Vagina (tissue), 2 donors: ENCODE data around the gene ATXN2L. TPM values are rescaled to one million over a fixed set of nuclear protein-coding genes. Genes with fewer than 3 reads are reported as not detected.
"Not testable (repeated sequence)": the region's sequence is repeated elsewhere in the genome, so short reads cannot be mapped to it uniquely, and the experiment has no call there.

Source experiments
- DNase-seq, 2 donors: peaks; one replicate each; pipeline ENCODE4 v3.0.0-alpha.2; 2017; ENCODE audit errors: extremely low spot score in 2 of 2
- H3K27ac ChIP-seq: fragments of 200-600 bp; sonication (generic); one replicate; pipeline ENCODE4 v1.5.1; 2019
- H3K27me3 ChIP-seq: fragments of 200-600 bp; sonication (generic); one replicate; pipeline ENCODE4 v1.5.1; 2019
- H3K36me3 ChIP-seq, 2 donors: fragments of 200-600 bp; sonication (generic); one replicate each; pipeline ENCODE4 v1.5.1; 2017 to 2019
- H3K4me1 ChIP-seq: fragments of 200-600 bp; sonication (generic); one replicate; pipeline ENCODE4 v1.5.1; 2019
- H3K4me3 ChIP-seq, 2 donors: fragments of 200-600 bp; sonication (generic); 1 replicate in 1 of 2; 2 replicates in 1 of 2; pipeline ENCODE4 v1.5.1; 2016 to 2019
- H3K9me3 ChIP-seq: fragments of 200-600 bp; sonication (generic); one replicate; pipeline ENCODE4 v1.5.1; 2019
- POLR2A ChIP-seq, 2 donors: fragments of 450-650 bp; IDR thresholded peaks; one replicate each; pipeline ENCODE4 v1.6.1; 2017; ENCODE audit warnings: antibody characterized with exemption in 2 of 2, mild to moderate bottlenecking in 2 of 2, moderate library complexity in 2 of 2
- POLR2AphosphoS5 ChIP-seq, 2 donors: sonication (generic); formaldehyde crosslinking; IDR thresholded peaks; one replicate each; pipeline ENCODE4 v1.9.0; 2017; ENCODE audit warnings: antibody characterized with exemption in 2 of 2, mild to moderate bottlenecking in 2 of 2, low read depth in 1 of 2; ENCODE audit not compliant: insufficient read depth in 1 of 2
- intact Hi-C: fragments of 100-400 bp; cut with DNase I; formaldehyde crosslinking; loops from one replicate; pipeline ENCODE4 v1.15.1; 2023
- total RNA-seq: library from RNA; depleted of rRNA; stranded (reverse); fragments of >200 nt; gene quantifications from one replicate; pipeline ENCODE4 v1.2.3, GENCODE V29; 2016
- TF ChIP-seq, protein P1 (sequence below), 3 experiments: fragments of 450-650 bp in 2 of 3; fragments of 200-600 bp in 1 of 3; sonication (generic) in 1 of 3; IDR thresholded peaks; one replicate each; pipeline ENCODE4 v1.5.1; 2017 to 2019; ENCODE audit warnings: antibody characterized with exemption in 3 of 3, mild to moderate bottlenecking in 2 of 3, moderate library complexity in 2 of 3

Gene ATXN2L
- total RNA-seq, 1 donor from 2014 or later = 76.4 TPM

GRCh38 chr16:28880589-28880915 lies 57.8 kb downstream of the ATXN2L start:
- no peak for DNase-seq
- intact Hi-C loops = no loop called here
- Histone ChIP-seq H3K36me3 (no peaks in the 10 kb centered on the region), H3K4me1 (peaks cover 17% of the 10 kb centered on the region), H3K4me3 (peak overlapping the region; percentile 70 to 85), H3K27me3 (no peaks in the 10 kb centered on the region), H3K9me3 (no peaks in the 10 kb centered on the region), H3K27ac (no peak overlapping the region)
- TF ChIP-seq POLR2AphosphoS5 (IDR thresholded peaks at IDR 0.05; ENCODE audit: insufficient read depth in 1 of 2, low read depth in 1 of 2) (no peak), POLR2A (IDR thresholded peaks at IDR 0.05) (no peak)
- TF ChIP-seq, protein P1, sequence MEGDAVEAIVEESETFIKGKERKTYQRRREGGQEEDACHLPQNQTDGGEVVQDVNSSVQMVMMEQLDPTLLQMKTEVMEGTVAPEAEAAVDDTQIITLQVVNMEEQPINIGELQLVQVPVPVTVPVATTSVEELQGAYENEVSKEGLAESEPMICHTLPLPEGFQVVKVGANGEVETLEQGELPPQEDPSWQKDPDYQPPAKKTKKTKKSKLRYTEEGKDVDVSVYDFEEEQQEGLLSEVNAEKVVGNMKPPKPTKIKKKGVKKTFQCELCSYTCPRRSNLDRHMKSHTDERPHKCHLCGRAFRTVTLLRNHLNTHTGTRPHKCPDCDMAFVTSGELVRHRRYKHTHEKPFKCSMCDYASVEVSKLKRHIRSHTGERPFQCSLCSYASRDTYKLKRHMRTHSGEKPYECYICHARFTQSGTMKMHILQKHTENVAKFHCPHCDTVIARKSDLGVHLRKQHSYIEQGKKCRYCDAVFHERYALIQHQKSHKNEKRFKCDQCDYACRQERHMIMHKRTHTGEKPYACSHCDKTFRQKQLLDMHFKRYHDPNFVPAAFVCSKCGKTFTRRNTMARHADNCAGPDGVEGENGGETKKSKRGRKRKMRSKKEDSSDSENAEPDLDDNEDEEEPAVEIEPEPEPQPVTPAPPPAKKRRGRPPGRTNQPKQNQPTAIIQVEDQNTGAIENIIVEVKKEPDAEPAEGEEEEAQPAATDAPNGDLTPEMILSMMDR (IDR thresholded peaks at IDR 0.05) = no peak

DNA sequence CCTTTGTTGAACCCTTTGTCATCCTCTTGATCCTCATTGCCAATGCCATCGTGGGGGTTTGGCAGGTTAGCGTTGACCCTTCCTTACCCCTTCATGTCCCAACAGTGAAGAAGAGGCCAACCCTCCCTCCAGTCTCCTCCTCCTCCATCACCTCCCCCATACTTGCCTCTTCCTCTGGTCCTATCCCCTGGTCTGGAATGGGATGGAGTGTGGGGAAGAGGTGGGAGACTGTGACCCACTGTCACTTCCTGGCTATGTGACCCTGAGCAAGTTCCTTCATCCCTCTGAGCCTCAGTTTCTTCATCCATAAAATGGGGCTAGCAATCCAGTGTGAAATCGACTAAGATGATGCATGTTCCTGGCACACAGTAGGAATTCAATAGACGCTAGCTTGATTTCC lies 58.2 kb downstream of the ATXN2L start:
- no peak for DNase-seq
- no peak overlapping the region for H3K4me3 ChIP-seq
- H3K27me3 ChIP-seq = no peaks in the 10 kb centered on the region
- intact Hi-C loops = no loop called here
- no peaks in the 10 kb centered on the region for H3K36me3 ChIP-seq
- peaks cover 17% of the 10 kb centered on the region for H3K4me1 ChIP-seq
- no peak overlapping the region for H3K27ac ChIP-seq
- no peaks in the 10 kb centered on the region for H3K9me3 ChIP-seq
- TF ChIP-seq POLR2A (IDR thresholded peaks at IDR 0.05) (no peak), POLR2AphosphoS5 (IDR thresholded peaks at IDR 0.05; ENCODE audit: insufficient read depth in 1 of 2, low read depth in 1 of 2) (no peak)
- TF ChIP-seq, protein P1 (IDR thresholded peaks at IDR 0.05) = no peak

DNA sequence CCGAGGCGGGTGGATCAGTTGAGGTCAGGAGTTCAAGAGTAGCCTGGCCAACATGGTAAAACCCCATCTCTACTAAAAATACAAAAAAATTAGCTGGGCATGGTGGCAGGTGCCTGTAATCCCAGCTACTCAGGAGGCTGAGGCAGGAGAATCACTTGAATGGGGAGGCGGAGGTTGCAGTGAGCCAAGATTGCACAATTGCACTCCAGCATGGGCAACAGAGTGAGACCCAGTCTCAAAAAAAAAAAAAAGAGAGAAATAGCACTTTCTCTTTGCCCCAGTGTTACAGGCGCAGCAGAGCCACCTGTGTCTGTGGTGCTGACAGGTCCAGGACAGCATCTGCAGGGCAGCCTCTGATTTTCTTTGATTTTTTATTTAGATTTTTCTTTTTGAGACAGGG lies 58.8 kb downstream of the ATXN2L start:
- DNase-seq, H3K36me3 ChIP-seq, H3K27me3 ChIP-seq, H3K9me3 ChIP-seq, intact Hi-C loops, H3K4me3 ChIP-seq, H3K27ac ChIP-seq: not testable (repeated sequence)
- peaks cover 17% of the 10 kb centered on the region for H3K4me1 ChIP-seq

- Histone ChIP-seq H3K4me3 (no peak overlapping the region), H3K27ac (no peak overlapping the region), H3K4me1 (peaks cover 17% of the 10 kb centered on the region), H3K27me3 (no peaks in the 10 kb centered on the region), H3K9me3 (no peaks in the 10 kb centered on the region), H3K36me3 (no peaks in the 10 kb centered on the region)
- no peak for DNase-seq
- TF ChIP-seq POLR2A (IDR thresholded peaks at IDR 0.05) = no peak
- TF ChIP-seq, protein P1 (IDR thresholded peaks at IDR 0.05) = no peak
- TF ChIP-seq POLR2AphosphoS5 (IDR thresholded peaks at IDR 0.05; ENCODE audit: insufficient read depth in 1 of 2, low read depth in 1 of 2) = no peak
- intact Hi-C loops = no loop called here
Measured at GRCh38 chr16:28882551-28883160, 59.9 kb downstream of the ATXN2L start.

DNA sequence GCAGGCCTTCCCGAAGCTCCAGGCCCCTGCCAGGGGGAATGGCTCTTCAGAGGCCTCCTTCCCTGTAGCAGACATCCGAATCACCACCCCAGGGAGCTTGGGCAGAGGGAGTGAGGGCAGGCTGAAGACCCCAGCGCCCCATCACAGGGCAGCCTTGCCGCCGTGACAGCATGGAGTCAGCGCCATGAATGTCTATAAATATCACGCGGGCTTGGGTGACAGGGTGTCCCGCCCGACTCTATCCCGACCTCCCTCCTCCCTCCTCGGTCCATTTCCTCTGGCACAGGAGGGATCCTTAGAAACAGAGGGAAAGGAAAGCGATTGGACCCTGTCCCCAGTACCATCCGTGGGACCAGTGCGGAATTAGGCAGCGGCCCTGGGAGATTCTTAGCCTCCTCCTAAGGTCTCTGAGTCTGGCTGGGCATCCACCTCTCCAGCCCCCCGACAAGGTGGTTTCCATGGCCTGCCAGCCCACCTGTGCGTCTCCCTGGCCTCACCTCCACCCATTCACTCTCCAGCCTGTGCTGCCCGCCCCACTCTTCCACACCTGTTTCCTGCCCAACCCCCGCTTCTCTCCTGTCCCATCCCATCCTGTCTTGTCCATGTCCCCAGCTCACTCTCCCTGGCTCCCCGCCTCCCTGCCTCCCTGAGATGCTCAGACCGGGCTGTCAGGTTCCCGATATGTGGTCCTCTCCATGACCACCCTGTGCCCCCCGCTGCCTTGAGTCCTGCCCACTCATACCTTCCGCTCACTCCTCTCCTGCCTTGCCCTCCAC lies 60.6 kb downstream of the ATXN2L start:
- Histone ChIP-seq H3K36me3 (no peaks in the 10 kb centered on the region), H3K9me3 (no peaks in the 10 kb centered on the region), H3K4me3 (no peak overlapping the region), H3K27ac (no peak overlapping the region), H3K4me1 (peaks cover 17% of the 10 kb centered on the region), H3K27me3 (no peaks in the 10 kb centered on the region)
- TF ChIP-seq, protein P1 (IDR thresholded peaks at IDR 0.05) = no peak
- TF ChIP-seq POLR2AphosphoS5 (IDR thresholded peaks at IDR 0.05; ENCODE audit: insufficient read depth in 1 of 2, low read depth in 1 of 2) (no peak), POLR2A (IDR thresholded peaks at IDR 0.05) (no peak)
- DNase-seq = no peak
- intact Hi-C loops = no loop called here
